Thoracic aorta (tissue), 2 donors: Measurements from ENCODE around the gene CNGA2. TPM values are rescaled to one million over a fixed set of nuclear protein-coding genes. Genes with fewer than 3 reads are reported as not detected.

Experiments
- ATAC-seq: fragments of 150-250 bp; one replicate; pipeline ENCODE4 v1.8.0; 2017; ENCODE audit warnings: low read depth; ENCODE audit not compliant: insufficient number of reproducible peaks, low FRiP score
- DNase-seq: peaks from one replicate; pipeline ENCODE4 v3.0.0-alpha.2; 2020; ENCODE audit warnings: low spot score
- H3K27ac ChIP-seq, 2 donors: fragments of 200-600 bp; sonication (generic); 1 replicate in 1 of 2; 2 replicates in 1 of 2; pipeline ENCODE4 v1.5.1; 2016; ENCODE audit warnings: mild to moderate bottlenecking in 2 of 2, moderate library complexity in 2 of 2
- H3K27me3 ChIP-seq: fragments of 200-600 bp; sonication (generic); replicated peaks from 2 replicates; pipeline ENCODE4 v1.6.0; 2016; ENCODE audit warnings: mild to moderate bottlenecking; ENCODE audit not compliant: insufficient read depth
- H3K36me3 ChIP-seq: fragments of 200-600 bp; sonication (generic); one replicate; pipeline ENCODE4 v1.5.1; 2016
- H3K4me1 ChIP-seq, 2 donors: fragments of 200-600 bp; sonication (generic); 1 replicate in 1 of 2; 2 replicates in 1 of 2; pipeline versions ENCODE4 v1.5.1 to v1.6.0; 2016; ENCODE audit warnings: low read depth in 2 of 2, mild to moderate bottlenecking in 1 of 2; ENCODE audit not compliant: control insufficient read depth in 1 of 2
- H3K4me3 ChIP-seq: fragments of 200-600 bp; sonication (generic); 2 replicates; pipeline ENCODE4 v1.5.1; 2016; ENCODE audit warnings: mild to moderate bottlenecking
- H3K9me3 ChIP-seq: fragments of 200-600 bp; sonication (generic); 2 replicates; pipeline ENCODE4 v1.5.1; 2016
- CTCF ChIP-seq: fragments of 200-600 bp; sonication (generic); IDR thresholded peaks from one replicate; pipeline ENCODE4 v1.5.1; 2019; ENCODE audit warnings: antibody characterized with exemption
- total RNA-seq, 2 donors: library from RNA; depleted of rRNA; stranded (reverse); fragments of >200 nt; gene quantifications; one replicate each; pipeline versions ENCODE4 v1.1.0 to v1.2.3, GENCODE V29; 2016

The CNGA2 gene
- total RNA-seq, 2 donors from 2014 or later: not detected

- Histone ChIP-seq H3K4me3 (no peak overlapping the region), H3K9me3 (no peaks in the 10 kb centered on the region), H3K4me1 (no peaks in the 10 kb centered on the region), H3K27ac (no peak overlapping the region), H3K27me3 (no peaks in the 10 kb centered on the region), H3K36me3 (no peaks in the 10 kb centered on the region)
- TF ChIP-seq CTCF: no peak
- DNase-seq (no peak), ATAC-seq (no peak)
Observed at GRCh38 chrX:151726751-151727150, 7.8 kb upstream of the CNGA2 start.

GRCh38 chrX:151727346-151727745 lies 7.2 kb upstream of the CNGA2 start:
- H3K27me3 ChIP-seq: no peaks in the 10 kb centered on the region
- H3K9me3 ChIP-seq: no peaks in the 10 kb centered on the region
- no peak for TF ChIP-seq CTCF
- no peaks in the 10 kb centered on the region for H3K36me3 ChIP-seq
- DNase-seq (no peak), ATAC-seq (no peak)
- no peaks in the 10 kb centered on the region for H3K4me1 ChIP-seq
- no peak overlapping the region for H3K4me3 ChIP-seq
- no peak overlapping the region for H3K27ac ChIP-seq

- Histone ChIP-seq H3K9me3 (no peaks in the 10 kb centered on the region), H3K27me3 (no peaks in the 10 kb centered on the region), H3K4me1 (no peaks in the 10 kb centered on the region), H3K27ac (no peak overlapping the region), H3K36me3 (no peaks in the 10 kb centered on the region), H3K4me3 (no peak overlapping the region)
- no peak for TF ChIP-seq CTCF
- ATAC-seq (no peak), DNase-seq (no peak)
Observed at GRCh38 chrX:151729056-151729725, 5.4 kb upstream of the CNGA2 start.

- Histone ChIP-seq H3K9me3 (no peaks in the 10 kb centered on the region), H3K36me3 (no peaks in the 10 kb centered on the region), H3K27me3 (no peaks in the 10 kb centered on the region), H3K4me3 (no peak overlapping the region), H3K27ac (no peak overlapping the region), H3K4me1 (no peaks in the 10 kb centered on the region)
- DNase-seq: no peak
- TF ChIP-seq CTCF: no peak
- ATAC-seq: no peak
Observed at GRCh38 chrX:151735219-151735618, 673 bp downstream of the CNGA2 start.

GRCh38 chrX:151736685-151737084 lies 2.1 kb downstream of the CNGA2 start:
- Histone ChIP-seq H3K36me3 (no peaks in the 10 kb centered on the region), H3K27ac (no peak overlapping the region), H3K4me3 (no peak overlapping the region), H3K27me3 (no peaks in the 10 kb centered on the region), H3K9me3 (no peaks in the 10 kb centered on the region), H3K4me1 (no peaks in the 10 kb centered on the region)
- DNase-seq (no peak), ATAC-seq (no peak)
- no peak for TF ChIP-seq CTCF
